C1 segment of cervical spinal cord (tissue), 14 donors: ENCODE results near the gene TGFBR3.

ENCODE experiments used
- DNase-seq, 14 donors: peaks; one replicate each; lab custom pipeline; 2025; lab: John Stamatoyannopoulos, UW

Gene TGFBR3

GRCh38 chr1:91827459-91828321 is 58.3 kb downstream of the TGFBR3 start:
- DNase-seq = no peak

GRCh38 chr1:91827087-91827458 is 58.9 kb downstream of the TGFBR3 start:
- no peak for DNase-seq

GRCh38 chr1:91826649-91827048 is 59.3 kb downstream of the TGFBR3 start:
- no peak for DNase-seq

- no peak for DNase-seq
These were observed 59.7 kb downstream of the TGFBR3 start for GRCh38 chr1:91826248-91826647.

- DNase-seq = no peak
These were observed 64.7 kb downstream of the TGFBR3 start for GRCh38 chr1:91821126-91821868.

- no peak for DNase-seq
These were observed 66.7 kb downstream of the TGFBR3 start for GRCh38 chr1:91819038-91819788.

- DNase-seq = no peak
These were observed 67.3 kb downstream of the TGFBR3 start for GRCh38 chr1:91818713-91818975.

GRCh38 chr1:91817211-91817905 is 68.6 kb downstream of the TGFBR3 start:
- DNase-seq = no peak

GRCh38 chr1:91816031-91816430 is 69.9 kb downstream of the TGFBR3 start:
- DNase-seq = no peak

GRCh38 chr1:91814448-91814847 is 71.5 kb downstream of the TGFBR3 start:
- no peak for DNase-seq

- no peak for DNase-seq
These were observed 72.1 kb downstream of the TGFBR3 start for GRCh38 chr1:91813813-91814212.

- no peak for DNase-seq
These were observed 74.5 kb downstream of the TGFBR3 start for GRCh38 chr1:91811363-91812025.

GRCh38 chr1:91809317-91809716 is 76.6 kb downstream of the TGFBR3 start:
- DNase-seq = no peak

GRCh38 chr1:91807921-91808620 is 77.9 kb downstream of the TGFBR3 start:
- DNase-seq = no peak

GRCh38 chr1:91806769-91807700 is 78.9 kb downstream of the TGFBR3 start:
- DNase-seq = no peak

GRCh38 chr1:91806181-91806768 is 79.7 kb downstream of the TGFBR3 start:
- no peak for DNase-seq

GRCh38 chr1:91805311-91805801 is 80.6 kb downstream of the TGFBR3 start:
- no peak for DNase-seq

GRCh38 chr1:91804546-91805023 is 81.4 kb downstream of the TGFBR3 start:
- no peak for DNase-seq
